HCT116 (cell line): ENCODE data around the gene ZFYVE1. TPM values are rescaled to one million over a fixed set of nuclear protein-coding genes. Genes with fewer than 3 reads are reported as not detected.

Experiments used
- ATAC-seq: fragments of 200-7000 bp; cut with Tn5 transposase; 2 replicates; pipeline ENCODE4 v1.9.1; 2020; ENCODE audit warnings: mild to moderate bottlenecking, moderate library complexity
- BruUV-seq: library from RNA; stranded (reverse); fragments of 400-500 nt; replicated peaks from 2 replicates; lab custom pipeline; 2021; lab: Mats Ljungman, UMichigan
- CTCF ChIA-PET: fragments of 300-600 bp; sonication (Branson Sonifier 250); formaldehyde crosslinking; loops from one replicate; lab custom pipeline; 2021; ENCODE audit warnings: antibody characterized with exemption; lab: Charles Lee
- POLR2A ChIA-PET: fragments of 300-600, 350-600 bp; sonication (Branson Sonifier 250); formaldehyde crosslinking; loops from one replicate; lab custom pipeline; 2021; ENCODE audit warnings: antibody characterized with exemption; lab: Charles Lee
- RAD21 ChIA-PET, 2 experiments: fragments of 300-600 bp; sonication (Branson Sonifier 250); formaldehyde crosslinking; loops; one replicate each; lab custom pipeline; 2023; ENCODE audit warnings: low total read pairs in 2 of 2; ENCODE audit not compliant: uncharacterized antibody in 2 of 2, unreplicated experiment in 2 of 2, low non-redundant PET in 1 of 2; lab: Charles Lee
- DNase-seq: peaks from one replicate; pipeline ENCODE4 v3.0.0-alpha.2; 2010; ENCODE audit warnings: low read depth, low spot score
- H2AFZ ChIP-seq: fragments of 200-600 bp; shearing (Covaris generic), sonication (generic); 2 replicates; pipeline ENCODE4 v1.6.1; 2017; ENCODE audit warnings: low read depth, mixed run types, mixed read lengths, antibody characterized with exemption, low read length; ENCODE audit not compliant: poor library complexity, severe bottlenecking
- H3K27ac ChIP-seq: 2 replicates; pipeline ENCODE4 v1.5.1; 2012; ENCODE audit warnings: low read depth, low read length
- H3K27me3 ChIP-seq: fragments of 200-600 bp; sonication (generic); 2 replicates; pipeline ENCODE4 v1.6.1; 2016; ENCODE audit warnings: mixed run types, low read length, mixed read lengths; ENCODE audit not compliant: insufficient read depth
- H3K36me3 ChIP-seq, 2 experiments: fragments of 200-500 bp in 1 of 2; fragments of 200-600 bp in 1 of 2; sonication (Bioruptor generic) in 1 of 2; sonication (generic) in 1 of 2; 2 replicates each; pipeline versions ENCODE4 v1.5.1 to v1.6.1; 2014 to 2016; ENCODE audit warnings: low read length in 2 of 2, inconsistent platforms in 1 of 2, mixed read lengths in 1 of 2, mixed run types in 1 of 2; ENCODE audit not compliant: insufficient read depth in 2 of 2, control insufficient read depth in 1 of 2
- H3K4me1 ChIP-seq, 2 experiments: fragments of 200-600 bp in 1 of 2; sonication (generic) in 1 of 2; 2 replicates each; pipeline versions ENCODE4 v1.5.1 to v1.6.1; 2012 to 2017; ENCODE audit warnings: low read length in 2 of 2, inconsistent platforms in 1 of 2, mild to moderate bottlenecking in 1 of 2, mixed read lengths in 1 of 2, mixed run types in 1 of 2, moderate library complexity in 1 of 2; ENCODE audit not compliant: insufficient read depth in 2 of 2, control insufficient read depth in 1 of 2
- H3K4me2 ChIP-seq: fragments of 200-600 bp; sonication (generic); 2 replicates; pipeline ENCODE4 v1.6.1; 2017; ENCODE audit warnings: mixed run types, low read length, mixed read lengths
- H3K4me3 ChIP-seq, 2 experiments: fragments of 200-600 bp in 1 of 2; sonication (generic) in 1 of 2; replicated peaks in 1 of 2; 2 replicates each; pipeline ENCODE4 v1.5.1; 2011 to 2016; ENCODE audit warnings: low read length in 2 of 2, control low read depth in 1 of 2, low read depth in 1 of 2, mild to moderate bottlenecking in 1 of 2, mixed read lengths in 1 of 2, mixed run types in 1 of 2
- H3K79me2 ChIP-seq: fragments of 200-600 bp; sonication (generic); 2 replicates; pipeline ENCODE4 v1.6.1; 2017; ENCODE audit warnings: mild to moderate bottlenecking, mixed run types, low read length, moderate library complexity, mixed read lengths; ENCODE audit not compliant: insufficient read depth
- H3K9ac ChIP-seq: fragments of 200-600 bp; sonication (generic); 2 replicates; pipeline ENCODE4 v1.6.1; 2016; ENCODE audit warnings: low read length, mixed read lengths
- H3K9me2 ChIP-seq: fragments of 200-600 bp; sonication (generic), shearing (Covaris generic); 2 replicates; pipeline ENCODE4 v1.6.1; 2017; ENCODE audit warnings: mixed run types, mild to moderate bottlenecking, moderate library complexity; ENCODE audit not compliant: insufficient read depth
- H3K9me3 ChIP-seq, 2 experiments: fragments of 200-500 bp in 1 of 2; fragments of 200-600 bp in 1 of 2; sonication (Bioruptor generic) in 1 of 2; sonication (generic) in 1 of 2; 2 replicates each; pipeline ENCODE4 v1.6.1; 2014 to 2017; ENCODE audit warnings: low read length in 2 of 2, mixed read lengths in 2 of 2, inconsistent platforms in 1 of 2, low read depth in 1 of 2, mild to moderate bottlenecking in 1 of 2, mixed run types in 1 of 2, moderate library complexity in 1 of 2; ENCODE audit not compliant: control insufficient read depth in 1 of 2, insufficient read depth in 1 of 2
- H4K20me1 ChIP-seq: fragments of 200-600 bp; sonication (generic), shearing (Covaris generic); 2 replicates; pipeline ENCODE4 v1.6.1; 2017; ENCODE audit warnings: mixed run types, mild to moderate bottlenecking, moderate library complexity; ENCODE audit not compliant: insufficient read depth
- ATF3 ChIP-seq: IDR thresholded peaks from 2 replicates; pipeline ENCODE4 v1.6.1; 2012
- CBX3 ChIP-seq: IDR thresholded peaks from 2 replicates; pipeline ENCODE4 v1.6.1; 2012; ENCODE audit warnings: low read depth
- CEBPB ChIP-seq: IDR thresholded peaks from 2 replicates; pipeline ENCODE4 v1.6.1; 2012; ENCODE audit warnings: low read depth
- CTCF ChIP-seq, 3 experiments: fragments of 200-600 bp in 1 of 3; sonication (generic) in 1 of 3; IDR thresholded peaks in 2 of 3; conservative IDR thresholded peaks in 1 of 3; 2 replicates each; pipeline ENCODE4 v1.5.1; 2012 to 2017; ENCODE audit warnings: low read depth in 2 of 3, low read length in 2 of 3, antibody characterized with exemption in 1 of 3, borderline replicate concordance in 1 of 3, control low read depth in 1 of 3, mild to moderate bottlenecking in 1 of 3, mixed read lengths in 1 of 3, mixed run types in 1 of 3, moderate library complexity in 1 of 3; ENCODE audit not compliant: insufficient read depth in 1 of 3
- EGR1 ChIP-seq: IDR thresholded peaks from 2 replicates; pipeline ENCODE4 v1.6.1; 2012; ENCODE audit warnings: low read depth
- EZH2 ChIP-seq: fragments of 200-600 bp; sonication (generic); IDR thresholded peaks from 2 replicates; pipeline ENCODE4 v1.6.1; 2017; ENCODE audit warnings: antibody characterized with exemption, mixed run types
- EZH2phosphoT487 ChIP-seq: fragments of 200-600 bp; IDR thresholded peaks from 2 replicates; pipeline ENCODE4 v1.6.1; 2018; ENCODE audit warnings: antibody characterized with exemption, borderline replicate concordance
- FOSL1 ChIP-seq: IDR thresholded peaks from 2 replicates; pipeline ENCODE4 v1.6.1; 2012; ENCODE audit warnings: low read depth
- MAX ChIP-seq: IDR thresholded peaks from 2 replicates; pipeline ENCODE4 v1.6.1; 2012
- POLR2AphosphoS5 ChIP-seq: IDR thresholded peaks from 2 replicates; pipeline ENCODE4 v1.6.1; 2011; ENCODE audit warnings: mild to moderate bottlenecking, low read depth, low read length, moderate library complexity
- SP1 ChIP-seq: IDR thresholded peaks from 2 replicates; pipeline ENCODE4 v1.6.1; 2012; ENCODE audit warnings: low read depth
- SRF ChIP-seq: IDR thresholded peaks from 2 replicates; pipeline ENCODE4 v1.6.1; 2012; ENCODE audit warnings: low read depth
- TCF7L2 ChIP-seq: IDR thresholded peaks from 2 replicates; pipeline ENCODE4 v1.7.0; 2011; ENCODE audit warnings: borderline replicate concordance, inconsistent platforms; ENCODE audit not compliant: insufficient read depth, insufficient read length; ENCODE audit errors: extremely low read depth
- YY1 ChIP-seq: IDR thresholded peaks from 2 replicates; pipeline ENCODE4 v1.6.1; 2011; ENCODE audit warnings: low read length, low read depth, moderate library complexity, mild to moderate bottlenecking; ENCODE audit not compliant: insufficient replicate concordance; ENCODE audit errors: extremely low read depth
- ZBTB33 ChIP-seq: IDR thresholded peaks from 2 replicates; pipeline ENCODE4 v1.6.1; 2011; ENCODE audit warnings: mild to moderate bottlenecking, low read length, moderate library complexity; ENCODE audit not compliant: insufficient replicate concordance; ENCODE audit errors: extremely low read depth
- ZFX ChIP-seq: fragments of 450-650 bp; IDR thresholded peaks from 2 replicates; pipeline ENCODE4 v1.6.1; 2017
- intact Hi-C: fragments of 100-400 bp; cut with micrococcal nuclease; formaldehyde crosslinking; loops from 2 replicates; pipeline ENCODE4 v1.10.0; 2022
- total RNA-seq: library from RNA; stranded (reverse); gene quantifications from one replicate; pipeline ENCODE4 v1.2.1, GENCODE V29; 2021; ENCODE audit not compliant: unreplicated experiment

The ZFYVE1 gene
- total RNA-seq, 1 experiment from 2014 or later: 7.7 TPM

- DNase-seq: no peak
- Histone ChIP-seq H3K9me3 (no peaks in the 10 kb centered on the region), H3K9ac (no peak overlapping the region), H3K79me2 (peaks cover 18% of the 10 kb centered on the region; the same call in 1 of the 2 replicates), H3K27ac (no peak overlapping the region), H3K36me3 (no peaks in the 10 kb centered on the region), H3K4me2 (no peak overlapping the region), H3K27me3 (no peaks in the 10 kb centered on the region), H3K4me1 (peaks cover 3 to 26% of the 10 kb centered on the region in 2 experiments; a peak in 3 of 4 replicates), H4K20me1 (no peaks in the 10 kb centered on the region), H3K9me2 (no peaks in the 10 kb centered on the region), H3K4me3 (no peak overlapping the region), H2AFZ (no peak overlapping the region)
- no TSS peak for BruUV-seq
- ChIA-PET RAD21 (no interaction called here), CTCF (no interaction called here), POLR2A (no interaction called here)
- TF ChIP-seq YY1 (no peak), SRF (no peak), ATF3 (no peak), EZH2 (no peak), POLR2AphosphoS5 (no peak), SP1 (no peak), CTCF (IDR thresholded peaks at IDR 0.05 in 2 of 3, conservative IDR thresholded peaks at IDR 0.05 in 1 of 3; ENCODE audit: borderline replicate concordance in 1 of 3, insufficient read depth in 1 of 3, low read depth in 2 of 3, low read length in 2 of 3) (no peak), EZH2phosphoT487 (no peak), FOSL1 (no peak), CEBPB (no peak), ZFX (no peak), ZBTB33 (no peak), TCF7L2 (no peak), MAX (no peak), CBX3 (no peak), EGR1 (no peak)
- intact Hi-C loops: no loop called here
- ATAC-seq: no peak
Observed at GRCh38 chr14:72924337-72924736, 102.6 kb downstream of the ZFYVE1 start.
